KOPT-K1 (cell line): Measurements from ENCODE around the gene TTC39C.
"Not testable (repeated sequence)": the region's sequence is repeated elsewhere in the genome, so short reads cannot be mapped to it uniquely, and the experiment has no call there.

Experiments used
- H3K27ac ChIP-seq: fragments of 200-600 bp; sonication (generic); 2 replicates; pipeline ENCODE4 v1.5.1; 2016; ENCODE audit warnings: antibody characterized with exemption, mild to moderate bottlenecking, low read depth, low read length; ENCODE audit not compliant: poor library complexity, severe bottlenecking
- H3K36me3 ChIP-seq: fragments of 200-600 bp; sonication (generic); 2 replicates; pipeline ENCODE4 v1.5.1; 2017; ENCODE audit warnings: antibody characterized with exemption, mild to moderate bottlenecking, low read length, moderate library complexity; ENCODE audit not compliant: insufficient read depth
- H3K9me3 ChIP-seq: fragments of 200-600 bp; sonication (generic); 2 replicates; pipeline ENCODE4 v1.5.1; 2017; ENCODE audit warnings: antibody characterized with exemption, low read length, mild to moderate bottlenecking; ENCODE audit not compliant: insufficient read depth, poor library complexity, severe bottlenecking

Gene TTC39C

GRCh38 chr18:24051031-24051947, 36.7 kb downstream of the TTC39C start:
- H3K36me3 ChIP-seq, result no peaks in the 10 kb centered on the region
- H3K27ac ChIP-seq, result no peak overlapping the region
- H3K9me3 ChIP-seq, result no peaks in the 10 kb centered on the region

GRCh38 chr18:24052053-24052452, 37.5 kb downstream of the TTC39C start:
- Histone ChIP-seq H3K9me3 (no peaks in the 10 kb centered on the region), H3K36me3 (no peaks in the 10 kb centered on the region), H3K27ac (no peak overlapping the region)

- Histone ChIP-seq H3K27ac (no peak overlapping the region), H3K36me3 (no peaks in the 10 kb centered on the region), H3K9me3 (no peaks in the 10 kb centered on the region)
These were observed 38.7 kb downstream of the TTC39C start for GRCh38 chr18:24053211-24053610.

- no peak overlapping the region for H3K27ac ChIP-seq
- H3K36me3 ChIP-seq, result no peaks in the 10 kb centered on the region
- H3K9me3 ChIP-seq, result no peaks in the 10 kb centered on the region
These were observed 39.6 kb downstream of the TTC39C start for GRCh38 chr18:24054130-24054529.

GRCh38 chr18:24055009-24055804, 40.7 kb downstream of the TTC39C start:
- Histone ChIP-seq H3K36me3 (no peaks in the 10 kb centered on the region), H3K9me3 (no peaks in the 10 kb centered on the region), H3K27ac (no peak overlapping the region)

- no peak overlapping the region for H3K27ac ChIP-seq
- H3K36me3 ChIP-seq, result no peaks in the 10 kb centered on the region
- no peaks in the 10 kb centered on the region for H3K9me3 ChIP-seq
These were observed 41.3 kb downstream of the TTC39C start for GRCh38 chr18:24055878-24056277.

- Histone ChIP-seq H3K9me3 (no peaks in the 10 kb centered on the region), H3K27ac (no peak overlapping the region), H3K36me3 (no peaks in the 10 kb centered on the region)
These were observed 42.0 kb downstream of the TTC39C start for GRCh38 chr18:24056506-24056905.

- Histone ChIP-seq H3K9me3 (no peaks in the 10 kb centered on the region), H3K36me3 (no peaks in the 10 kb centered on the region)
These were observed 43.2 kb downstream of the TTC39C start for GRCh38 chr18:24057804-24058203.

GRCh38 chr18:24059385-24059784, 44.8 kb downstream of the TTC39C start:
- H3K36me3 ChIP-seq, H3K9me3 ChIP-seq, H3K27ac ChIP-seq: not testable (repeated sequence)

More at GRCh38 chr18:24057804-24058203, 43.2 kb downstream of the TTC39C start:
- no peak overlapping the region for H3K27ac ChIP-seq

- no peaks in the 10 kb centered on the region for H3K36me3 ChIP-seq
- H3K27ac ChIP-seq, result no peak overlapping the region
These were observed 46.1 kb downstream of the TTC39C start for GRCh38 chr18:24060644-24061043.

GRCh38 chr18:24063121-24063731, 48.7 kb downstream of the TTC39C start:
- peaks cover 9% of the 10 kb centered on the region for H3K36me3 ChIP-seq
- H3K27ac ChIP-seq, result no peak overlapping the region

More at GRCh38 chr18:24060644-24061043, 46.1 kb downstream of the TTC39C start:
- H3K9me3 ChIP-seq, result no peaks in the 10 kb centered on the region

GRCh38 chr18:24064391-24065100, 50.0 kb downstream of the TTC39C start:
- Histone ChIP-seq H3K36me3 (peaks cover 9% of the 10 kb centered on the region), H3K27ac (no peak overlapping the region), H3K9me3 (no peaks in the 10 kb centered on the region)

More at GRCh38 chr18:24063121-24063731, 48.7 kb downstream of the TTC39C start:
- H3K9me3 ChIP-seq, result no peaks in the 10 kb centered on the region

- no peak overlapping the region for H3K27ac ChIP-seq
- H3K36me3 ChIP-seq, result peaks cover 9% of the 10 kb centered on the region
- no peaks in the 10 kb centered on the region for H3K9me3 ChIP-seq
These were observed 51.4 kb downstream of the TTC39C start for GRCh38 chr18:24065906-24066305.

- no peak overlapping the region for H3K27ac ChIP-seq
- H3K36me3 ChIP-seq, result peaks cover 14% of the 10 kb centered on the region
- no peaks in the 10 kb centered on the region for H3K9me3 ChIP-seq
These were observed 54.6 kb downstream of the TTC39C start for GRCh38 chr18:24068945-24069693.
